Camera-type eye (tissue), 1 donor: ENCODE results near the gene TLK2. TPM values are rescaled to one million over a fixed set of nuclear protein-coding genes. Genes with fewer than 3 reads are reported as not detected.

Source experiments
- total RNA-seq: library from RNA; depleted of rRNA; stranded (reverse); fragments of >200 nt; gene quantifications from one replicate; pipeline ENCODE4 v1.2.3, GENCODE V29; 2014

Gene TLK2
- total RNA-seq = 125 TPM

GRCh38 chr17:62478424-62478879 lies at the start of gene TLK2:
TSS of gene TLK2 (plus strand) at chr17:62478825. CDS start at chr17:62481126, 2,301 bp downstream.

GRCh38 chr17:62627219-62627903 lies 148.7 kb downstream of the TLK2 start, which contains the start of gene MRC2:
TSS of gene MRC2 (plus strand) at chr17:62627670. CDS start at chr17:62627803, 133 bp downstream.

Other genes with a start within 250 kb of the TLK2 start
- not detected for gene EFCAB3, start 98.3 kb upstream of the TLK2 start, total RNA-seq
- 32.4 TPM for gene METTL2A, start 54.9 kb upstream of the TLK2 start, total RNA-seq
- gene MRC2, start 148.8 kb downstream of the TLK2 start, total RNA-seq = 178 TPM